IMR-90 (cell line): ENCODE data around the gene ZNF502.

Experiments used
- BHLHE40 ChIP-seq: fragments of 150-350 bp; IDR thresholded peaks from 2 replicates; pipeline ENCODE4 v1.6.1; 2016; ENCODE audit warnings: mild to moderate bottlenecking, low read depth, low read length
- MAZ ChIP-seq: IDR thresholded peaks from 2 replicates; pipeline ENCODE4 v1.6.1; 2012; ENCODE audit warnings: low read depth, mild to moderate bottlenecking, low read length, improper control_type of control experiment, moderate library complexity, borderline replicate concordance
- POLR2A ChIP-seq: IDR thresholded peaks from 2 replicates; pipeline ENCODE4 v1.6.1; 2012; ENCODE audit warnings: mild to moderate bottlenecking, low read depth, low read length
- USF2 ChIP-seq: fragments of 150-350 bp; IDR thresholded peaks from 2 replicates; pipeline ENCODE4 v1.6.1; 2017; ENCODE audit warnings: mild to moderate bottlenecking, antibody characterized with exemption, low read length, low read depth
- TF ChIP-seq, protein P1 (sequence below): conservative IDR thresholded peaks from 2 replicates; pipeline ENCODE4 v1.5.1; 2012; ENCODE audit warnings: mild to moderate bottlenecking, low read depth, low read length, improper control_type of control experiment

- TF ChIP-seq, protein P1, sequence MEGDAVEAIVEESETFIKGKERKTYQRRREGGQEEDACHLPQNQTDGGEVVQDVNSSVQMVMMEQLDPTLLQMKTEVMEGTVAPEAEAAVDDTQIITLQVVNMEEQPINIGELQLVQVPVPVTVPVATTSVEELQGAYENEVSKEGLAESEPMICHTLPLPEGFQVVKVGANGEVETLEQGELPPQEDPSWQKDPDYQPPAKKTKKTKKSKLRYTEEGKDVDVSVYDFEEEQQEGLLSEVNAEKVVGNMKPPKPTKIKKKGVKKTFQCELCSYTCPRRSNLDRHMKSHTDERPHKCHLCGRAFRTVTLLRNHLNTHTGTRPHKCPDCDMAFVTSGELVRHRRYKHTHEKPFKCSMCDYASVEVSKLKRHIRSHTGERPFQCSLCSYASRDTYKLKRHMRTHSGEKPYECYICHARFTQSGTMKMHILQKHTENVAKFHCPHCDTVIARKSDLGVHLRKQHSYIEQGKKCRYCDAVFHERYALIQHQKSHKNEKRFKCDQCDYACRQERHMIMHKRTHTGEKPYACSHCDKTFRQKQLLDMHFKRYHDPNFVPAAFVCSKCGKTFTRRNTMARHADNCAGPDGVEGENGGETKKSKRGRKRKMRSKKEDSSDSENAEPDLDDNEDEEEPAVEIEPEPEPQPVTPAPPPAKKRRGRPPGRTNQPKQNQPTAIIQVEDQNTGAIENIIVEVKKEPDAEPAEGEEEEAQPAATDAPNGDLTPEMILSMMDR = no peak
- TF ChIP-seq USF2 (no peak), POLR2A (no peak), MAZ (no peak), BHLHE40 (no peak)
Measured at GRCh38 chr3:44761101-44761423, 48.6 kb downstream of the ZNF502 start.
